Measurements from ENCODE around the gene DPY19L3.
A peak's percentile ranks its signal among the peaks of the same experiment; 100 is the strongest.

GRCh38 chr19:32373585-32374295 is 31.8 kb upstream of the DPY19L3 start:
- no peak for TF ChIP-seq CTCF (IDR thresholded peaks at IDR 0.05)
- peak; percentile 94 for TF ChIP-seq POLR2AphosphoS5 (IDR thresholded peaks at IDR 0.05)
- TF ChIP-seq POLR2A (IDR thresholded peaks at IDR 0.05), result no peak
